GM20000 (cell line): Measurements from ENCODE around the gene CCDC57.

Source experiments
- DNase-seq: peaks from one replicate; pipeline ENCODE4 v3.0.0; 2012; ENCODE audit warnings: low spot score
- TF ChIP-seq, protein P1 (sequence below): IDR thresholded peaks from 2 replicates; pipeline ENCODE4 v1.5.1; 2012; ENCODE audit warnings: mild to moderate bottlenecking, control low read depth; ENCODE audit errors: extremely low read depth, missing control alignments

Gene CCDC57

DNA sequence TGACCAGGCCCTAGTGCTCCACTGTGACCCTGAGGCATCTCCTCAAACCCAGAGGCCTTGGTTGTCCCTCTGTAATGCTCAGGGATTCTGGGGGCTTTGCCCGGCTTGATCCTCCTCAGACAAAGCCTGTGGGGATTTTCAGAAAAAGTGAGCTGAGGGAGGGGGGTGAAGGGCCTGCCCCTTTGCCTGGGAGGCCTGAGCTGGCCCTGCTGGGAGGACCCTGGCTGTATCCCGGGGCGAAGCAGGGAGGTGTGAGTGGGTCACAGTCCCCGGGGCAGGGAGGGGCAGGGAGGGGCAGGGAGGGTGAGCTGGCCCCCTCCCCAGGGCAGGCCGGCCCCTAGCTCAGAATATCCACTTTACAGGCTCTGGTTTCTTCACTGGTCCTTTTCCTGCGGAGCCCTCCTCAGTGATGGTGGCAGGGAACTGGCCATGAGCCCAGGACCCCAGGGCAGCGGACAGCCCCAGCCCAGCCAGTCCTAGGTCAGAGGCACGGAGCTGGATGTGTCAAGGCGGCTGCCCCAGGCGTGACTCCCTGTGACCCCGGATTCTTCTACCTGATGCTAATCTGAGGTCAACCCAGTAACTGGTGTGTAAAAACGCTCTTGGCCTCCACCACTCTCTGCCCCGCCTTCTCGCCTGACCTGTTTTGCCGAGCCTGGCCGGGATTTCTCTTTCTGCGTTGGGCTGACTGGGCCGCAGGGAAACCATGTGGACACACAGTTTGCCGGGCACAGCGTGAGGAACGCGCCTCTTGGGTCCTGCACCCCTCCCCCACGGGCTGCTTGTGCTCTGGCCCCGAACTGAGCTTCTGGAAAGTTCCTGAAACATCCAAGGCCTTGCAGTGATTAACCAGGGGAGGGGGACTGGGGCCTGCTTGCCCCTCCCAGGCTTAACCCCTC lies 108.8 kb downstream of the CCDC57 start:
- TF ChIP-seq, protein P1, sequence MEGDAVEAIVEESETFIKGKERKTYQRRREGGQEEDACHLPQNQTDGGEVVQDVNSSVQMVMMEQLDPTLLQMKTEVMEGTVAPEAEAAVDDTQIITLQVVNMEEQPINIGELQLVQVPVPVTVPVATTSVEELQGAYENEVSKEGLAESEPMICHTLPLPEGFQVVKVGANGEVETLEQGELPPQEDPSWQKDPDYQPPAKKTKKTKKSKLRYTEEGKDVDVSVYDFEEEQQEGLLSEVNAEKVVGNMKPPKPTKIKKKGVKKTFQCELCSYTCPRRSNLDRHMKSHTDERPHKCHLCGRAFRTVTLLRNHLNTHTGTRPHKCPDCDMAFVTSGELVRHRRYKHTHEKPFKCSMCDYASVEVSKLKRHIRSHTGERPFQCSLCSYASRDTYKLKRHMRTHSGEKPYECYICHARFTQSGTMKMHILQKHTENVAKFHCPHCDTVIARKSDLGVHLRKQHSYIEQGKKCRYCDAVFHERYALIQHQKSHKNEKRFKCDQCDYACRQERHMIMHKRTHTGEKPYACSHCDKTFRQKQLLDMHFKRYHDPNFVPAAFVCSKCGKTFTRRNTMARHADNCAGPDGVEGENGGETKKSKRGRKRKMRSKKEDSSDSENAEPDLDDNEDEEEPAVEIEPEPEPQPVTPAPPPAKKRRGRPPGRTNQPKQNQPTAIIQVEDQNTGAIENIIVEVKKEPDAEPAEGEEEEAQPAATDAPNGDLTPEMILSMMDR: no peak
- DNase-seq: no peak

DNA sequence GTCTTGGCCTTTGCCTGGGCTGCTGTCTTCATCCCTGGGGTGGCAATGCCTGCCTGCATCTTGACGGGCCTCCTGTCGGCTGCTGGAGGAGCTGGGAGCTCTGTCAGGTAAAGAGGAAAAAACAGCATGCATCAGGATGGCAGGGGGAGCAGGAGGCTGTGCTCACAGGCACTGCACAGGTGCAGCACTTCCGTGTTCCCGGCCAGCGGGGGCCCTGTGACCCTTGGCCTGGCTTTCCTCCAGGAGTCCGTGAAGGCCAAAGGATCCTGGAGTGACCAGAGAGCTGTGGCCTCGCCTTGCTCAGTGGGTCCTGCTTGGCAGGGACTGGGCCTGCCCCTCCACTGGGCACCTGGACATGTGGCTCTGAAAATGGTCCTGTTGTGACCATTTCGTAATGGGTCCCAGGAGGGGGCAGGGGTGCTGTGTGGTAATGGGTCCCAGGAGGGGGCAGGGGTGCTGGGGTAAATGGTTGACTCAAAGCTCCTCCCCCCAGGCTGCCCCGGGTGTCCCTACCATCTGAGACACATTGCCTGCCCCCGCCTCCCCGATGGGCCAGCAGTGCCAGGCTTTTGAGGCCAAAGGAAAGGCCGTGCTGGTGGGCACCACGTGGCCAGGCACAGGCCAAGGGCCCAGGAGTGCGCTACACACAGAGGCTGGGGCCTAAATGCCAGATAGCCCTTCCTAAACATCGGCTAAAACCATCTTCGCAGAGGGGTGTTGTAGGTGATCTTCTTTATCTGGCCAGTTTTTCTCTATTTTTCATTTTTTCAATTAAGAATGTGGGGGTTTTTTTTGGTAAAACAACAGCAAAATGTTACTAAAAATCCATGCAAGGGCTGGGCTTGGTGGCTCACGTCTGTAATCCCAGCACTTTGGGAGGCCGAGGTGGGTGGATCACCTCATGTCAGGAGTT lies 110.6 kb downstream of the CCDC57 start:
- no peak for DNase-seq
- TF ChIP-seq, protein P1: no peak

DNA sequence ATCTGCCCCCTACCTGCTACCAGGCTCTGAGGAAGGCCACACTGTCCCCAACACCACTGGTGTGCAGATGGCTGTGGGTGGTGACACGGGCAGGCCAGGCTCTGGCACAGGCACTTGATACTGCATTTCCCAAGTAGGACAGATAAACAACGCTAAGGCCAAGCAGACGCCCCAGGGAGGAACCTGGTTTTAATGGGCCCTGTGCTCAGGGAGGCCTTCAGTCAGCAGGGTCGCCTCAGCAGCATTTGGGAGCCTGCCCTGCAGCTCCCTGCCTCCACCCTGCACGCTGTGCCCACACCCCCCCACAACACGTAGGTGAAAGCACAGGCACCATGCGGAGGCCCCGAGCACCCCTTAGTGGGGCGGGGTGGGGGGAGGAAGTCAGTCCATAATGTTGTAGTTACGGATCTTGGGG lies 111.3 kb downstream of the CCDC57 start:
- TF ChIP-seq, protein P1: no peak
- DNase-seq: no peak

DNA sequence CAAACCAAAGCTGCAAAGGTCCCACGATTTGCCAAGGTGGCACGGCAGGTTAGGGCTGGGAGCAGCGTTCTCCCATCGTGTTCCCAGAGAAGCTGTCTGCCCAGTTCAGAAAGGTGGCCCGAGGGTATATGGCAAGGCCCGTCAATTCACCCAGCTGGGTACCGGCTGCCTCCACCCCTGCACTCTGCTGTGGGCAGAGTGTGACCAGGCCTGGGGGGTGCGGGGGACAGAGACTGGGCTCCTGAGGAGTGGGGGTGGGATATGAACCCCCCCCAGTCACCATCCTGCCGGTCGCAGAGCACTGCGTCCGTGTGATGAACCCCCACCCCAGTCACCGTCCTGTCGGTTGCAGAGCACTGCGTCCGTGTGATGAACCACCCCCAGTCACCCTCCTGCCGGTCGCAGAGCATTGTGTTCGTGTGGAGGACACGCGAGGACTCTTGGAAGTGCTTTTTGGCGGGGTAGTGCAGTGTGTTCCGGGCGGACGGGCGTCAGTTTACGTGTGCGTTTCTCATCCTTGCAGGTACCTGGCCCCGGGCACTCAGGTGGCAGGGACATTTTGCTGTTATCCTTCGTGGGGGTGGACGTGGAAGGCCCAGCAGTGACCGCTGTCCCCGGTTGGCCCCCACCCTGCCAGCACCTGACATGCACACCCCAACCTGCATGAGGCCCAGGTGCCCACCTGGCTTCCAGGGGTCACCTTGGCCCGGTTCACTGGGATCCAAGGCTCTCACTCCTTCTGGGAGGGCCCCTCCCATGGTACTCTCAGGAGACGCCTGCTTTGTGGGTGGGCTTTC lies 111.9 kb downstream of the CCDC57 start:
- DNase-seq: no peak
- TF ChIP-seq, protein P1: no peak

DNA sequence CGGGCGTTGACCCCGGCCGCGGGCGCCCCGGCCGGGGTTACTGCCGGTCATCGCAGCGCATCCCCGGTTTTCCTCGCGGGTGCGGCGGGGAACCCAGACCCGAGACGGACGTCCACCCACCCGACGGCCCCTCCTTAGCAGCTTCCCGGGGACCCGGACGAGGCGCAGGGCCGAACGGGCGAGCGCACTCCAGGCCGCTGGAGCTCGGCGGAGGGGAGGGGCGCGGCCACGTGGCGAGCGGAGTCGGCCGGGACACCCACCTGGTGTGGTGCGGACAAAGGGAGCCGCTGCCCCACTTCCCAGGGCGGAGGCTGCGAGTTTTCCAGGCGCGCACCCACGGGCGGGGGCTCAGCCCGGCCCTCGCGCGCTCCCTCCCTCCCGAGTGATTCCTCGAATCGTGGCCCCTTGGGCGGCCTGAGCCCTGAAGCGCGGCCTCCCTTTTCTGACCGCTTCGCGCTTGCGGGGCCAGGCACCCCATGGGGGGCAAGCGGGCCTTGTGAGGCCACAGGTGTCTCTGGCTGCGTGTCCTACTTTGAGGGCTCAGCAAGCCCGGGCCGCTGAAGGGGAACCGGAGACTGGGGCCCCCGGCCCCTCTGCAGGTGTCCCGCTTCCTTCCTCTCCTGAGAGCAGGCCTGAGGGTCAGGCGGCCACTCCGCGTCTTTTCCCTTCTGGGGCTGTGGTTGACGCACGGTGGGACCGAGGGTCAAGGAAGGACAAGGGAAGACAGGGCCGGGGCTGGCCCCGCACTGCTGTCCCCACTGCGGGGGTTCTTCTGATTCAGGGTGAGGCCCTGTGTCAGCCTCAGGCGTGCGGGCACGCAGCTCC lies 113.5 kb downstream of the CCDC57 start:
- TF ChIP-seq, protein P1: no peak
- DNase-seq: peak; percentile 55

DNA sequence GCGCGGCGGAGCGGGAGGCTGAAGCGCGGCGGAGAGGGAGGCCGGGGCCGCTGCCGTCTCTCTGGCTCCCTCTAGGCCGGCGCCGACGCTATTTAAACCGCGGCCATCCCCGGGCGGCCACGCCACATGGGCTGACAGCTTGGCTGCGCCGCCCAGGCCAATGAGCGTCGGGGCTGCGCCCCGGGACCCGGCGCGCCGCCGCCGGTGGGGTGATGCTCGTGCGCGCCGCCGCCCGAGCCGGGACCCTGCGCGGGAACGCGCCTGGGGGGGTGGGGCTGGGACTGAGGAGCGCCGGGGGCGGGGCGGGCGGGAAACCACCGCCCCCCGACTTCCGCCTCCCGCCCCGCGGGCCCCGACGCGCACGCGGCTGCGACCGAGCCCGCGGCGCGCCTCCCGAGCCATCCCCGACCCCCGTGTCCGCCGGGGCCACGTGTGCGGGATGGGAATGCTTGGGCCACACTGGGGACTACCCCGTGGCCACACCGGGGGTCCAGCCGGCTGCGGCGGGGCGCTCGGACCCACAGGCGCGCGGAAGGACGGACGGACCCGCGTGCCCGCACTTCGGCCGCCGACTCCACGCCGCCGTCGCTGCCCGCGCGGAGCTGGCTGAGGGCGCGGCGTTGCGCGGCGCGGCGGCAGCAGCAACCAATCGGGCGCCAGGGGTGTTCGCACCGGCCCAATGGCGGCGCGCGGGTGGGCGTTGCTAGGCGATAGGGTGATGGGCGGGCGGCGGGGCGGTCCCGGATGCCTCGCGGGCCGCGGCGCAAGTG lies 114.3 kb downstream of the CCDC57 start, which contains the start of gene FASN:
Gene FASN (minus strand): TSS at position 68 of the 770 bp plus-strand sequence. CDS start 1,791 bp downstream, outside the sequence.
- peak; percentile 100 for DNase-seq
- TF ChIP-seq, protein P1: peak; percentile 56
